ENCODE results near the gene ANKDD1B.
"Not testable (repeated sequence)": the region's sequence is repeated elsewhere in the genome, so short reads cannot be mapped to it uniquely, and the experiment has no call there.

The ANKDD1B gene
- 0 to 0.54 (median 0.29) reads per million in 4 donors for total RNA-seq

DNA sequence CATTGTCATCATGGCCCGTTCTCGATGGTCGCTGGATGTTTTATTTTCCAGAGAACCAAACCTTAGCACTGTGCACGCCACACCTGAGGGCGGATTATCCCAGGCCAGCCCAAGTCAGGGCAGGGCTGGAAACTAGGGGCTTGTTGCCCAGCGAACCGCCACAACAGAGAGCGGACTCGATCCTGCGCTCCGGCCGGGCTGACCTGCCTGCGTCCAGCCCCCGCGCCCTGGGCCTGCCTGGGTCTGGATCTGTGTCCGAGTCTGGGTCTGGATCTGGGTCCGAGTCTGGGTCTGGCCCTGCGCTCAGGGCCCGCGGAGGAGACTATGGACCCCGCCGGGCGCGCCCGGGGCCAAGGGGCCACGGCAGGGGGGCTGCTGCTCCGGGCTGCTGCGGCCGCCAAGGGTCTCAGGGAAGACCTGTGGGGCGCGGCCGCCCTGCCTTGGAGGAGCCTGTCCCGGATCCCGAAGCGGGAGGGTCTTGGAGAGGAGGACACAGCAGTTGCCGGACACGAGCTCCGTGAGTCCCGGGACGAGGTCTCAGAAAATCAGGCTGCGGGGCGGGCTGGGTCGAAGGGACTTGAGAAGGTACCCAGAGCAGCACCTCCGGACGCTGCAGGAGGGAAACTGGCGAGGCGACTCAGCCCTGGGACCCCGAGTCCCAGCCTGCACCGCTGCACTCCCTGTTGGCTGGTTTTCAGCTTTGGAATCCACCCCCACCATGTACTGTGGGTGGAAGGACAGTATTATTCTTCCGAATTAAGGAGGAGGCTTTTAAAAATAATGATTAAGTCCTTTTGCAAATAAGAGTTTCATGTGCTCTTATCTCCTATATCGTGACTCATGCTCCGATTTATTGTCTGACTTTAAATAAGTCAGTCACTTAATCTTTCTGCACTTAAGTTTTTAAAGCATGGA, at the start of gene ANKDD1B:
Gene ANKDD1B (plus strand): TSS at position 143 of the 915 bp plus-strand sequence. CDS start 182 bp downstream, at position 325.
- DNase-seq = peak in 1 of 5 donors; percentile 4

DNA sequence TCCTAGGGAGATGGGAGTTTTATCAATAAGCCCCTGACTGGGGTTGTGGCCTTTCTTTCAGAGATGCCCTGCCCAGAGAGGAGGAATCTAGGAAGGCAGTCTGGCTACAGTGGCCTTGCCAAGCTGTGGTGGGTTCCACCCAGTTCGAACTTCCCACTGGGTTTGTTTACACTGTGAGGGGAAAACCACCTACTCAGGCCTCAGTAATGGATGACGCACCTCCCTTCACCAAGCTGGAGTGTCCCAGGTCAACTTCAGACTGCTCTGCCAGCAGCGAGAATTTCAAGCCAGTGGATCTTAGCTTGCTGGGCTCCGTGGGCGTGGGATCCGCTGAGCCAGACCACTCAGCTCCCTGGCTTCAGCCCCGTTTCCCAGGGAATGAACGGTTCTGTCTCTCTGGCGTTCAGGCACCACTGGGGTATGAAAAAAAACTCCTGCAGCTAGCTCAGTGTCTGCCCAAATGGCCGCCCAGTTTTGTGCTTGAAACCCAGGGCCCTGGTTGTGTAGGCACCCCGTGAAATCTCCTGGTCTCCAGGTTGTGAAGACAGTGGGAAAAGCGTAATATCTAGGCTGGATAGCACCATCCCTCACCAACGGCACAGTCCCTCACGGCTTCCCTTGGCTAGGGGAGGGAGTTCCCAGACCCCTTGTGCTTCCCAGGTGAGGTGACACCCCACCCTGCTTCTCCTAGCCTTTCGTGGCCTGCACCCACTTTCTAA, 45.1 kb upstream of the ANKDD1B start:
- not testable (repeated sequence) for DNase-seq

DNA sequence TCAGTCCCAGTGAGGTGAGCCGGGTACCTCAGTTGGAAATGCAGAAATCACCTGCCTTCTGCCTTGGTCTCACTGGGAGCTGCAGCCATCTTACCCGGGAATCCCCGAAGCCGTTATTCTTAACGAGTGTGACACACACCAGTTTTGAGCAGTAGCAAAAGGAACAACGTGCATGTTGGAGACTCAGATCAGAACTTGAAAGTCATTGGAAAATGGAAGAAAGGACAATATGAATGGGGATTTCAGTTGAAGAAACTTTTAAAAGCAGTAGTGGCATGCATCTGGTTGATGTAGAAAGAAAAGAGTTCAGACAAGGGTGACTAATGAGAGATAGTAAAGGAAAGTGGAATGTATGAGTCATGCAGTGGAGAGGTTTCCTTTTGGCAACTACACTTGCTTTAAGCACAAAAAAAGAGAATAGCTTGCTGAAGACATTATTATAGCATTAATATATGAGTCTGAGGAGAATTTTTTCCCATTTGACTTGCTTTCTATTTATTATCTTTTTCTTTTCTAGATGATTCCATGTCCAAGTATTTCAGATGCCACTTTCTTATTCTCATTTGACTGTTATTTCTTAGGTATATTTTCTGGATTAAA, 44.4 kb upstream of the ANKDD1B start:
- DNase-seq = peak in 1 of 5 donors; percentile 76

DNA sequence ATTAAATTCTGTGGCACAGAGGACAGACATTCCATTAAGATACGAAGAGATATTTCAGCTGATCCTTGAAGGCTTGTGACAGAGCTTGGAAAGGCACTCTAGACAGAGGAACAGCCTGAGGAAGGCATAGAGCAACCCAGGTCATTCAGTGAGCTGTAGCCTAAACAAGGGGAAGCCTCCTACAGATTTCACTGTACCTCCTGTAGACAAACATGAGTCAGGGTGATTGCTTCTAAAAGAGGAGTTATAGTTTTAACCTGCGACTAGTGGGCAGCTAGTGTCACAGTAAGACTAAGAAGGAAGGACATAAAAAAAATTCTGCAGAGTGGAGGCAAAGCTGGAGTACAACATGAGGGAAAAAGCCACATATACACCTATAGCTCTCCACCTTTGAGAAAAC, 43.5 kb upstream of the ANKDD1B start:
- DNase-seq = peak in 1 of 5 donors; percentile 25

DNA sequence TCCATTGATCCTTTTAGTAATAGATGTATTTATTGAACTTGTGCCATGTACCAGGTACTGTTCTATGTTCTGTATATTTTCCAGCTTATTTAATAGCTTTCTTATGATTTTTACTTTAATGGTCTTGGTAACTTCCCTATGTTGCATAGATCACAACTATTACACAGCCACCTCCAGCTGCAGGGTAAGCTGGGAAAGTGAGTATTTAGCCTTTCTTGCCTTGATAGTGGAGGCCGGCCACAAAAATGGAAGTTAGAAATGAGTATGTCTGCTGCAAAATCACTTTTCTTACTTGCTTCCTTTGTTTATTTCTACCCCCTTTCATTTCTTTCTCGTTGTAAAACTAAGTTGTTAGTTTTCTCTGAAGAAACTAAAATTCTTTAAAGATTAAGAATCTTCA, 43.1 kb upstream of the ANKDD1B start:
- DNase-seq = peak in 1 of 5 donors; percentile 26

DNA sequence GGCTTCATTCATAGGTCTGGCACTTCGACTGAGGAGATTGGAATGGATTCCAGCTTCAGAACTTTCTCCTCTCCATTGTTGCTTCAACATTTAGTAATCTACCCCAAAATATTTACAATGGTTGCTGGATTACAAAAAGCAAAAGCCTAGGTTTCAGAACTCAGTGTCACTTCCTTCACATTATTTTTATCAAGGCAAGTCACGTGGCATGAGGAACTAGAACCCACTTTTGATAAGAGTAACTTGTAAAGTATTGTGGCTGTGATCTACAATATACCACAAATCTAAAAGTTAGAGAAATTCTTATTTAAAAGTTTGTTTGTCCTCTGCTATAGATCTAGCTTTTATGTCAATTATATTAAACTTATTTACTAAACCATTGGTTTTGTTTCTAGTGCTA, 39.7 kb upstream of the ANKDD1B start:
- no peak for DNase-seq

DNA sequence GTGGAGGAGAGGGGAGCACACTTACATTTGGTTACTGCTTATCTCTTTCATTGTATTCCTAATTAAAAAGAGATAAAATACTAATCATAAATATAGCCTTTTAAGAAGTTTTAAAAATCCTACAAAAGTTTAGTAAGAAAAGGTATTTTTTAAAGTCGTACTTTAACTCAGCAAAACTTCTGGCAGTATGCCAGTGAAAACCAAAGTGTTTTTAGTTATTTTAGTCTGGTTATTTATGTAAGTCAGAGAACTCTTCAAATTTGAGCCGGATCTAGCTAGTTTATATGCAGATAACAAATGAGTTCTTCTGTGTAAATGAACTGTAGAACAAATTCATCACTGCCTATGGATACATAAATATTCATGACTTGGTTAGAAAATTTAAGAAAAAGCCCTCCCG, 36.5 kb upstream of the ANKDD1B start:
- DNase-seq = no peak

DNA sequence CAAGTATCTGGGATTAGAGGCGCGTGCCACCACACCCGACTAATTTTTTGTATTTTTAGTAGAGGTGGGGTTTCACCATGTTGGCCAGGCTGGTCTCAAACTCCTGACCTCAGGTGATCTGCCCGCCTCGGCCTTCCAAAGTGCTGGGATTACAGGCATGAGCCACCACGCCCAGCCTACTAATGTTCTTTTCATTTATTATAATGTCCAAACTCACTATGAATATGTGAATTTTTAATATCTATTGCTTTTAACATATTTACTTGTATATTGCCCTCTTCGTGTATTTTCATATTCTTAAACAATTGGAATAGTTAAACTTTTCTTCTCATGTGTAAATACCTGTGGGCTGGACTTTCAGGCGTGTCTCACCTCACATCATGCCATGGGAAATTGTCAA, 33.0 kb upstream of the ANKDD1B start:
- DNase-seq = not testable (repeated sequence)

DNA sequence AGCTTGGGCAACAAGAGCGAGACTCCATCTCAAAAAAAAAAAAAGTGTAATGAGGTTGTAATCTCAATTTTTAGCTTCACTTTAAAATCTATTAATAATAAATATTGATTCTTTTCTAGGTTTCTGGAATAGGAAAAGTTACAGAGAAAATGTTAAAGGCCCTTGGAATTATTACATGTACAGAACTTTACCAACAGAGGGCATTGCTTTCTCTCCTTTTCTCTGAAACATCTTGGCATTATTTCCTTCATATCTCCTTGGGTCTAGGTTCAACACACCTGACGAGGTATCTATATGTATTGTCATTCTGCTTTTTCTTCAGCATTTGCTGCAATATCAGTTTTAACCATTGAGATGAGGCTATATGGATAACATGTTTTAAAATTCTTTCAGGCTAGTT, 26.6 kb upstream of the ANKDD1B start:
- no peak for DNase-seq

DNA sequence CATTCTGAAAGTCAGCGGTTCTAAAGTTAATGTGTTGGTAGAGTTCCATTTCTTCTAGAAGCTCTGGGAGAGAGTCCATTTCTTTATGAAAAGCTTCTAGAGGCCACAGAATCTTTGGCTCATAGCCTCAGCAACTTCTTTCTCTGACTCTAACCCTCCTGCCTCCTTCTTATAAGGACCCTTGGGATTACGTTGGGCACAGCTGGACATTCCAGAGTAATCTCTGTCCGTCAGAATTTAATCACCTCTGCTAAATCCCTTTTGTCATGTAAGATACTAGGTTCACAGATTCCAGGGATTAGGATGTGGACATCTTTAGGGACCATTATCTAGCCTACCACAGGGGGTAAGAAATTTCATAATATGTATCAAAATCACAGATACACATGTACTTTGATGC, 22.6 kb upstream of the ANKDD1B start:
- no peak for DNase-seq

DNA sequence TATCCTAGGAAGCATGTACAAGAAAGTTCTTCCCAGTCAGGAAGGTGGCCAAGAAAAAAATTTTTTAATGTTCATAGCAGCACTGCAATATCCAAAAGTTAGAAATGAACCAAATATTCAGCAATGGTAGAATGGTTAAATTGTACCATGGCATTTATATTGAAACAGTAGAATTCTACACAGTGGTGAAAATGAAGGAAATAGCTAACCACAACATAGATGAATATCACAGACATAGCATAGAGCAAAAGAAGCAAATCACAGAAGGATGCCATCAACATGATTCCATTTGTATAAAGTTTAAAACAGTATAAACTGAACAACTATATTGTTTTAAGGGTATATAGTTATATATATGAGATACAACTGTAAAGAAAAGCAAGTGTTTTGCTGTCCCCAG, 10.7 kb upstream of the ANKDD1B start:
- DNase-seq = peak in 1 of 5 donors; percentile 5

DNA sequence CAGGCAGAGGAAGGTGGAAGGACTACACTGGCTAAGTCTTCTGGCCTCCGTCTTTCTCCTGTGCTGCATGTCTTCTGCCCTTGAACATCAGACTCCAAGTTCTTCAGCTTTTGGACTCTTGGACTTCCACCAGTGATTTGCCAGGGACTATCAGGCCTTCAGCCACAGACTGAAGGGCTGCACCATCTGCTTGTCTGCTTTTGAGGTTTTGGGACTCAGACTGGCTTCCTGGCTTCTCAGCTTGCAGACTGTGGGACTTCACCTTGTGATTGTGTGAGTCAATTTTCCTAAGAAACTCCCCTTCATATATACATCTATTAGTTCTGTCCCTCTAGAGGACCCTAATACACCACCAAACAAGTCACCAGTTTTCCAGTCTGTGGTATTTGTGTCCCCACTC, 9.7 kb upstream of the ANKDD1B start:
- no peak for DNase-seq

DNA sequence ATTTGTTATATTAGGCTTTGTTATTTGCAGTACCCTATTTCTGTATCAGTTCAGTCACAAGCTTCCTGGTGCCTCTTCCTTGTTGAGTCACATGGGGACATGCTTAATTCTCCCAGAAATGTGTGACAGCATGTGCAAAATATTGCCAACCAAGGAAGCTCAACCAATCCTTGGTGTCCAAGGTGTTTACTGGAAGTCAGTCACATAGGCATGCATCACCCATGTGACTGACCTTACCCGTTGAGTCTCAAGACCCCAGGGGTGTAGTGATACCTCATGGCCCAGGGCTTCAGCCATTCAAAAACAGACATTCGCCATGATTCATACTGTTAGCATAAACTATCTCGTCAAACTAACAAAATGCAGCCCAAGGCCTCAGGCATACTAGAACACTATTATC, 9.3 kb upstream of the ANKDD1B start:
- DNase-seq = no peak

DNA sequence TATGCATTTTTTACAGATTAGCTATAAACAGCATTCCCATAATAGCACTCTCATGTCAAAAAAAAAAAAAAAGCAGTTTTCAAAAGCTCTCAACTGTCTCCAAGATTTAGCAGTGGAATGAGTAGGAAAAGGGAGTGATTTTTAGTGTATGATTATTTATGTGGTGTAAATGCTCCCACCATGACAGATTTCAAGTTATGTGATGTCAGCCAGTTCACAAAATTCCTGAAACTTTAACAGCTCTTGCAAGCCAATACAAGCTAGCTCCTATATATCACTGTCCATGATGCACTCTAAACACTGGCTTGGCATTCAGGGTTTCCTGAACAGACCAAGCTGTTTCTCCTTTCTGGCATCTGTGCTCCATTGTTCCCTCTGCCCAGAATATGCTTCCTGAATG, 7.9 kb upstream of the ANKDD1B start:
- DNase-seq = no peak

DNA sequence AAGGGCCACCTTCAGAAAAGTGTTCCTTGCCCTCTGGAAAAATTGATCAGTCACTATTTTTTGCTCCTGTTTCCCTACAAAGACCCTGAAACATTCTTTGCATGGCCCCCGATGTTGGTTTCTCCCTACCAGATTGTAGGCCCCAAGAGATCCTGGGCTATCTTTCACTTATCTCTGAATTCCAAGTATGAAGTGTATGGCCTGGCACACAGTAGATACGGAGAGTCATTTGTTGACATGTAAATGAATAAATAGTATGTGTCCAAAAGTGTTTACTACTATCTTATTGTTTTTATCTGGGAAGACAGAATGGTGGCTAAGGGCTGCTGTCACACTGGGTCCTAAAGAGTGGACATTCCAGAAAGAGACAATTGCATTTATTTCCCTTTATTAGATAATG, 7.4 kb upstream of the ANKDD1B start:
- DNase-seq = no peak

DNA sequence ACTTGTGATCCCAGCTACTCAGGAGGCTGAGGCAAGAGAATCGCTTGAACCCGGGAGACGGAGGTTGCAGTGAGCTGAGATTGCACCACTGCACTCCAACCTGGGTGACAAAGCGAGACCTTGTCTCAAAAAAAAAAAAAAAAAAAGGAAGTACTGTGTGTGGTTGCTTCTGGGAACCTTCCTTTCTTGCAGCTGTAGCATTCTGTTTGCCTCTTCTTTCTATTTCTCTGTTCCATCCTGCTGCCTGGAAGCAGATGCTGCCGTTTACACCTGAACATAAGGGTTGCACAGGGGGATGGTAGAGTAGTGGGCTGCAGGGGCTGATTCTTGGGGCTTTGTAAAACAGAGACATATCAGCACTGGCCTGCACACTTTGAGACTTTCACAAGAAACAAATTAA, 3.9 kb upstream of the ANKDD1B start:
- DNase-seq = not testable (repeated sequence)

DNA sequence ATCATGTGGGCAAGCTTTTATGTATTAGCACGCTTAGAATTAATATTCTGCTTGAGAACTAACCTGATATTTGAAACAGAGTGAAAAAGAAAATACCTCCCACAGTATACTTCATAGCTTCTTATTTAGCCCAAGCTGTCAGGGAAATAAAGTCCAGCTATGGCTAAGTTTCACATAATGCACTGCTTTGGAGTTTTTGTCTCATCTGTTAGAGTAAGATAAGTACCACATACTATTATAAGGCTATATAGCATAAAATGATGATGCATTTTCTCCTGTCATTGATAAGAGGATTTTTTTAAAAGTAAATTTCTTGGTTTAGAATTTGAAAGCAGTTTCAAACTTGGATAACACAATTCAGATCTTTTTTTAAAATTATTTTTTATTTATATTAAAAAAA, 2.4 kb upstream of the ANKDD1B start:
- DNase-seq = no peak

DNA sequence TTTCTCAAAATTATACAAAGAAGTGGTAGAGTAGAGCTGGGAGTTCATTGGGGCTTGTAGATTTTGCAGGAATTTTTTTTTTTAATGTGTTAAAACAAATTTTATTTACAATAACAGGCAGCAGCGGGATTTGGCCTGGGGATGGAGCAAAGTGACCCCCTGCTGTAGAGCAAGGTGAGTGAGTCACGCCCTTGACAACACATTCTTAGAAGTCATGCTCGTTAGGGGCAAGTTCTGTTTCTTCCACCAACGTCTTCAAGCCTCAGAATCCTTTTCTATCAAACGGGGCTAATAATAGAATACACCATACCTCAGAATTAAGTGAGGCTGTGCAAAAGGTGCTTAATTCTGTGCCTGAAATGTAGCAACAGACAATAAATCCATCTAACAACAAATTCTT, 1.1 kb upstream of the ANKDD1B start:
- DNase-seq = no peak

DNA sequence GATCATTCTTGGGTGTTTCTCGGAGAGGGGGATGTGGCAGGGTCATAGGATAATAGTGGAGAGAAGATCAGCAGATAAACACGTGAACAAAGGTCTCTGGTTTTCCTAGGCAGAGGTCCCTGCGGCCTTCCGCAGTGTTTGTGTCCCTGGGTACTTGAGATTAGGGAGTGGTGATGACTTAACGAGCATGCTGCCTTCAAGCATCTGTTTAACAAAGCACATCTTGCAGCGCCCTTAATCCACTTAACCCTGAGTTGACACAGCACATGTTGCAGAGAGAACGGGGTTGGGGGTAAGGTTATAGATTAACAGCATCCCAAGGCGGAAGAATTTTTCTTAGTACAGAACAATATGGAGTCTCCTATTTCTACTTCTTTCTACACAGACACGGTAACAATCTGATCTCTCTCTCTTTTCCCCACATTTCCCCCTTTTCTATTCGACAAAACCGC, 368 bp upstream of the ANKDD1B start:
- DNase-seq = not testable (repeated sequence)

DNA sequence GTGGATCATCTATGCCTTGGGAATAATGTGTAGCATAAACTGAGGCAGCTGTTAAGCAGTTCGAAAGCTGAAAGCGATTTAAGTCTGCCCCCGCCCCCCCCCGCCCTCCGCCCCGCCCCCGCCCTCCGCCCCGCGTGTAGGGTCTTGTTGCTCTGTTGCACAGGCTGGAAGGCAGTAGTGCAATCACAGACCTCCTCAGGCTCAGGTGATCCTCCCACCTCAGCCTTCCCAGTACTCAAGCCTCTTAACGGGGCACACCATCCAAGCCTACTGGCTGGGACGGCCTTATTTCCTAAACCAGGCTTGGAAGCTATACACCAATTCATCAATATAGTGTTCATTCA, 945 bp downstream of the ANKDD1B start:
- no peak for DNase-seq

DNA sequence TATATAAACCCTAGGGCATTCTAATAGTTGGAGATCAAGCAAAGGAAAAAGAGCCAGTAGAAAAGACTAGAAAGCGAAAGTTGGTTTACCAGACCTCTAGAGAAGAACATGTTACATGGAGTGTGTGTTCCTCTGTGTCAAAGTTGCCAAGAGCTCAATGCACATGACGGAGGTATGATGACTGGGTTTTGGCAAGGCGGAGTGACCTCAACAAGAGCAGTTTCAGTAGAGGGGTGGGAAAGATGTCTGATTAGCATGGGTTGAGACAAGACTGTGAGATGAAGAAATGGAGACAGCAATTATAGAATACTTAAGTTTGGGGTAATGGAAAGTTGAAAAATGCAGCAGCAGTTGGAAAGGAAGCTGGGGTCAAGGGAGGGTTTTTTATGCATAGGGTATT, 1.6 kb downstream of the ANKDD1B start:
- no peak for DNase-seq

DNA sequence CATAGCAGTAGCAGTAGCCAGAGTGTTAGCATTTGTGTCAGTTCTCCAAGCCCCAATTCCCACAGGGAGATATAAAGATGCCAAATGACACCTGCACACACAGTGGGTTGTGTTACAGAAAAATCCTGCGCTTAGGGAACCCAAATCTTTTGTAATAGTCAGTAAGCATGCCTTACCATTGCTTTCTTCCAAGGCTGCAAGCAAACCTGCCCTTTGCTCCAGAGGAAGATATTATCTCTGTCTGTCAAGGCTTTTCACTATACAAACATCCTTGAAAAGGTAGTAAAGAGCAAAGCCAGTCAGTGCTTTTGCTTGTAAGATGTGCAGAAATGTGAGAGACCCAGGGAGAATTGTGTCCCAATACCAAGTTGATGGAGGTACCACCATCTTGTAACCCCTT, 2.9 kb downstream of the ANKDD1B start:
- no peak for DNase-seq

DNA sequence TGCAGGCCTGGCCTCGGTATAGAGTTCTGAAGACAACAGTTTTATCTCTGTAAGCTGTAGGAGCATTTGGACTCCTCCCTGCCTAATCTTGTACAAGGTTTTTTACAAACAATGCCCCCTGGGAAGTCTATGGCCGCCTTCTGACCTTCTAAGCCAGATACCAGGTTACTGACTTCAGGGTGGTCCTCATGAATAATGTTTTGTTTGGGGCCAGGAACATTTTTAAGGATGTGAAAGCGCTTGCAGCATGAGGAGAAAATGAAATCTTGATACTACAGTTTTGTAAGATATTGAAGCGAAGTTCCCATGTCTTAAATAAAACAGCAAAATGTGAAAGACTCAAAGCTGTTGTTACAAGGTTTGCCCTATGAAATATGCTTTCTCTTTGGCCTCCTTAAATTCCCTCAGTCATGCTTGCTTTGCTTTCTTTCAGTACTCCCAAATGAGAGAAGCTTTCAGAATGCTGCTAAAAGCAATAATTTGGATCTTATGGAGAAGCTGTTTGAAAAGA, 5.2 kb downstream of the ANKDD1B start:
- DNase-seq = no peak

Data from T-helper 1 cell (primary cell).